Measurements from ENCODE around the gene KHDRBS2.

GRCh38 chr6:61809004-61809595, 476.9 kb downstream of the KHDRBS2 start:
- TF ChIP-seq CTCF (optimal IDR thresholded peaks at IDR 0.05 in 1 of 3, IDR thresholded peaks at IDR 0.05 in 1 of 3, conservative IDR thresholded peaks at IDR 0.05 in 1 of 3; ENCODE audit: extremely low read depth in 1 of 3, insufficient read depth in 2 of 3, low read length in 3 of 3) (peak in 2 of 3 experiments; percentile 22 to 35), EZH2 (IDR thresholded peaks at IDR 0.05; ENCODE audit: low read length) (no peak)
